OCI-M2 (cell line): ENCODE results near the gene ZBTB46.

ENCODE experiments used
- DNase-seq: peaks from one replicate; lab custom pipeline; 2025; ENCODE audit not compliant: unreplicated experiment; lab: John Stamatoyannopoulos, UW

The ZBTB46 gene

DNA sequence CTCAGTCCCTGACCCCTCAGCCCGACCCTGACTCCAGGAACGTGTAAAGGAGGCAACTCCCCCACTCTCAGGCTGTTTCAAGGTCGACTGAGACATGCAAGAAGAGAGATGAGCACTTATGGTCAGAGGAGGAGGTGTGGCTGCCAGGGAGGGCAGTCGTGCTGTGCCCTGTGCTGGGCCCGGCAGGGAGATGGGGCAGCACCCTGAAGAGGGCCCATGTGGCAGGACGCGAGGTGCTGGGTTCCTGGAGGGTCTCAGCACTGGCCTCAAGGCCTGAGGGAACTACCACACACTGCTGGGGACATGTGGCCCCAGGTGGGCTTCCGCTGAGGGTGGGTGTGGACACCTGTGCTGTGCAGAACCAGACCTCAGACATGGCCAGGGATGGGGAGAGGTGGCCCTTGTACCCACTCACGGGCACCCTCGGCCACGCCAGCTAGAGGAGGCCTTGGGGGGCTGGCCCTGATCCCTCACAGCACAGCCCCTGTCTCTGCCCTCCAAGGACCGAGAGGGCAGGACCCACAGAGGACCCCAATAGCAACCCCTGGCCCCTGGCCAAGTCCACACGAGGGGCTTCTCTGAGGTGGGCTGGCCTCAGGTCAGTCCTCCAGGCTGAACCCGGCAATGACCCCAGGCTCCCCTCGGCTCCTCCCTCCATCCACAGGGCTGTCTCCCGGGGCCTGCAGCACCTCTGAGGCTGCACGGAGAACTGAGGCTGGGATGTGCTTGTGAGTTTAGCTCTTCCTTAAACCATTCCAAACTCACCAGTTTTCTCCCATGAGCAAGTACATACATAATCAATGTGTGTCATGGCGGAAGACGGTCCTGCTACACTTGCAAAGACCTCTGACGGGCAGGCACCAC lies 82.8 kb downstream of the ZBTB46 start:
- DNase-seq, result no peak

DNA sequence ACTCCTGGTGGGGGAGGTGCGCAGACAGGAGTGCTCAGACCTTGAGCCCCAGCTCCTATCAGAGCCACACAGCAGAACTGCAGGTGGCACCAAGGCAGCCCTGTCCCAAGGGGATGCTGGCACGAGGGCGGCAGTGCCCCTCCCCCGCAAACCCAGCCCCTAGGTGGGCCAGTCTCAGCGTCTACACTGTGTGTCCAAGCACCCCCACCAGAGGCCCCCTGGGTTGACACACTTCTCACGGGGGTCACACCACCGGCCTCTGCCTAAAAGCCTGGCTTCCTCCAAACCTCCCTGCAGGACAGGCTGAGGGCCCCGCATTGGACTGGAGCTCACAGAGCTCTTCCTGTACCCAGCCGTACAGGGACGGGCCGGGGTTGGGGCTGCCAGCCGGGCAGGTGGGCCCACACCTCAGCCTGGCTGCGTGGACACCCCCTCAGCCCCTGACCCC lies 83.4 kb downstream of the ZBTB46 start:
- DNase-seq, result no peak

DNA sequence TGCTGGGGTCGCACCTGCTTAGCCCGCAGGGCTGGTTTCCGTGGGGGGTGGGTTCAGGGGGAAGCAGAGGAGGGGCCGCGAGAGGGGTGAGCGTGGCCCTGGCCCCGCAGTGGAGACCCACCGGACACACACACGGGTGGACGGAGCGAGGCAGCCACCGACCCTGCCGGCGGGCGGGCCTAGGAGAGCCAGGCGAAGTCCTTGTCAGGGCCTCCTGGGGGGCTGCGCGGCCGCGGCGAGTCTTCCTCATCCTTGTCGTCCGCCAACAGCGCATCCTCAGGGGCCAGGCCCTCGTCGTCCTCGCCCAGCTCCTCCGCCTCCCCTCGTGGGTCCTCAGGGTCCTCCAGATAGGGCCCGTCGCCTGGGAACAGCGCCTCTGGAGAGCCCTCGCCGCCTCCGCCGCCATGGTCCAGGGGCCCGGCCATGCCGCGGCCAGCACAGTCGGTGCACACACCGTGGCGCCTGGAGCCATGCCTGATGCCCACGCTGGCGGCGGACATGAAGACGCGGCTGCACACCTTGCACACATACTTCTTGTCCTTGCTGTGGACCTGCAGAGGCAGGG lies 84.2 kb downstream of the ZBTB46 start:
- no peak for DNase-seq

DNA sequence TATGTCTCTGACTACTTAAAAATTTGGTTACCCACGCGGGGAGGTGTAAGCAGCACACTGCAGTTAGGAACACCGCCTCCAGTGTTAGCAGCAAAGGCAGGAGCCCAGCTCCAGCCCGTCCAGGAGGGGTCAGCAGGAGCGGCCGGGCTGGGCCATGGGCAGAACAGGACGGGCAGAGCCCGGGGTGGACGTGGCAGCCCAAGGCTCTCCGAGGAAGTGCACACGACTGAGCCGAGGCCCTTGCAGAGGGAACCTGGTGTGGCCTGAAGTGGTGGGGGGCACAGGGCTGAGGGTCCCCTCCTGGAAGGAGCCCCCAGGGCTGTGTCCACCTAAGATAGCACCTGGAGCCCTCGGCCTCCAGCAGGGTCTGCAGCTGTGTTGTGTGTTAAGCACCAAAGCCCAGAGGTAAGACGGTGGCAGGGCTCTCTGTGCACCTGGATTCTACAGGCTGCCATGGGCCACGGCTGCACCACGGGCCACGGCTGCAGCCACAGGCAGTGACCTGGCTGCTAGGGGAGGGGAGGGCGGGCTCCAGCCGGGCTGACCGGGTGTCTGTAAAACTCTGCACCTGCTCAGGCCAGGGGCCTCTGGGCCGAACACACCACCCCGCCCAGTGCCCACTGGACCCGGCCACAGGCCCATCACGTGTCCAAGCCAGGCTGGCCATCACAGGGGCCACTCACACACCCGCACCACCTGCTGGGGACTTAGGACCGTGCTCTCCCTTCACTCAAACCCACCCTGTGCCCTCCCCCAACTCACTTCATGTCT lies 84.9 kb downstream of the ZBTB46 start:
- no peak for DNase-seq

DNA sequence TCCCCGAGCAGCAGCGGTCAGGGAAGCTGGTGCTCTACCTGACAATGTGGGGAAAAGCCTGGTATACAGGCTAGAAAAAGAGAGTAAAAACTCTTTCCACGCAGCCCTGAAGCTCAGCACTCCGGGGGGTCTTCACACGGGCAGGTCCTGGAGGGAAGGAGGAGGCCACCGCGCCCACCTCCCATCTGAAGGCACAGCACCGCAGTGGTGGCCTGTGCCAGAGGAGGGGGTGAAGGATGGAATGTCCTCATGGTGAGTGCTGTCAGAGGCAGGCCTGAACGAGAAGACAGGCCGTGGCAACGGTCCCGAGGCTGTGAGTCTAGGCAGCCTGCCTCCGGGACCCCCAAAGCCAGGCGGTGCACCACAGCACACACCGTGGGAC lies 85.6 kb downstream of the ZBTB46 start:
- no peak for DNase-seq

DNA sequence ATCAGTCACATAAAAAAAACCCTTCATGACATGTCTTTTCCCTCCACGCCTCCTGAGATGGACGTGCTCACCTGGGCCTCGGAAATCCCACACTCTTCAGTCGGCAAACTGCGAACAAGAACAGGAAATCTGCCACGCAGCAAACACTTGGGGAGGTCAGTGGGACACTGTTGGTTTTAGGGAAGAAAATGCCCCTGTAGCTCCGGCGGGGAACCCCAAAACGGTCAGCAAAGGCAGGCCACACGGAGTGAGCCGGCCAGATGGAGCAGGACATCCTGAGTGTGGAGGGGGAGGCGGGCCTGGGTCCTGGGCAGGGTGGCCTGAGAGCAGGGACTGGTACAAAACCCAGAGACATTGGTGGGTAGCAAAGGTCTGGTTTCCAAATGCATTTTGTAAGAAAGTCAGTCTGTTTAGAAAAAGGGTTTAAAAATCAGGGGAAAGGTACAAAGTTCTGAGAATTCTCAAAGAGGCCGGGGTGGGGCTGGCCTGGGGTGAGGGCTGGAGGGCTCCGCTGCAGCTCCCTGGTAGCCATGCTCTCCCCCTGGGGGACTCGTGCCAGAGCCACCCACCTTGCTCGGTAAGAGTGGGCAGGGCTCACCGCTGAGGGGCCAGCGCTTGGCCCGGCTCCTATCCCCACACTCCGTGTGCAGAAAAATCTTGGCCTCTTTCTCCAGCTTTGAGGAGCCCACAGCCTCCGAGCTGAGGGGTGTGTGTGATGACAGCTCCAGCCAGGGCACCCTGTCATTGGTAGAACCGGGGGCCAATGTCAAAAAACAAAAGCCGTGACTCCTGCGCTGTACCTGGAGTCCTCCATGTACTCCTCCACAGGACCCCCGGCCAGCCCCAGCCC lies 86.3 kb downstream of the ZBTB46 start:
- DNase-seq, result no peak

DNA sequence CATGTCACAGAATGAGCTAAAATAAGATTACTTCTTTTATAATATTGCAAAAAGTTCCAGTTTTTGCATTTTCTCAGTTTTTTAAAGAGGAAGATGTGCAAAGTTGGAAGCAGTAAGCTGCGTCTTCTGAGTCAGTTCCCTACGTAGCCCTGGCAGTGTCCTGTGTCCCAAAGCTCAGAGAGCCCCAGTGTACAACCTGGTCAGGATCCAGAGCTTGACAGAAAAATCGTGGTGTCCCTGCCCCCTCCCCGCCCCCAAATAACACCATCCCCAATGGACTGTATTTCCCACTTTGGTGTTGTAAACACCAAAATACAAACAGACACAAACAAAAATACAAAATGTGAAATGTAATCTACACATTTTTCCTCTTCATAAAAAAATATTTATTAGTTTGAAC lies 86.9 kb downstream of the ZBTB46 start:
- no peak for DNase-seq

DNA sequence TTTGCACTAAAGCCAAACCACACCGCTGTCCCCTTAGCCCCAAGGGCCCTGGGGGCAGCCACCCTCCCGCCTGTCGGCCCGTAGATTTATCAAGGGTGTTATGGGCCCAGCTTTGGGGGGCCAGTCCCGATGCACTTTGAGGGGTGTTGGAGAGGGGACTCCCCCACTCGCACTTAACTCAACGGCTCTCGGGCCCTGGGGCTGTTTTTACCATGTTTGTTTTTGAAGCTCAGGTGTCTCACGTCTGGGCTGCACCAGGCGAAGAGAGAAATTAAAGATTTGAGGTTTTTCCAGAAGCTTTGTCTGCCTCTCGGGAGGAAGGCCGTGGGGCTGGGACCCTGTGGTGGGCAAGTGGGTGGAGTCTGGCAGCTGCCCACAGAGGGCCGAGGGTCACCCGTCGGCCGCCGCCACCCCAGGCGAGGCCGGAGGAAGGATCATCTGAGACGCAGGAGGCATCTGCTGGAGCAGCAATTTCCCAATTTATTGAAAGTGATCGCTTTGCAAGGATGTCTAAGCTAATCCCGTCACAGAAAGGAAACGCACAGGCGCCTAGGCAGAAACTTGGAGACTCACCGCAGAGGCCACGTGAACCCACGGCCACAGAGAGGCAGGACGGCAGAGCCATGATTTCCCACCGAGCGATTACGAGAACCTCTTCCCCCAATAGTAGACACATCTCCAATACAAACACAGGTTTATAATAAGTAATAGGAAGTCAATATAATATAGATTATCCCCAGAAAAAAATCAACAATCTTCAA lies 87.7 kb downstream of the ZBTB46 start:
- no peak for DNase-seq

DNA sequence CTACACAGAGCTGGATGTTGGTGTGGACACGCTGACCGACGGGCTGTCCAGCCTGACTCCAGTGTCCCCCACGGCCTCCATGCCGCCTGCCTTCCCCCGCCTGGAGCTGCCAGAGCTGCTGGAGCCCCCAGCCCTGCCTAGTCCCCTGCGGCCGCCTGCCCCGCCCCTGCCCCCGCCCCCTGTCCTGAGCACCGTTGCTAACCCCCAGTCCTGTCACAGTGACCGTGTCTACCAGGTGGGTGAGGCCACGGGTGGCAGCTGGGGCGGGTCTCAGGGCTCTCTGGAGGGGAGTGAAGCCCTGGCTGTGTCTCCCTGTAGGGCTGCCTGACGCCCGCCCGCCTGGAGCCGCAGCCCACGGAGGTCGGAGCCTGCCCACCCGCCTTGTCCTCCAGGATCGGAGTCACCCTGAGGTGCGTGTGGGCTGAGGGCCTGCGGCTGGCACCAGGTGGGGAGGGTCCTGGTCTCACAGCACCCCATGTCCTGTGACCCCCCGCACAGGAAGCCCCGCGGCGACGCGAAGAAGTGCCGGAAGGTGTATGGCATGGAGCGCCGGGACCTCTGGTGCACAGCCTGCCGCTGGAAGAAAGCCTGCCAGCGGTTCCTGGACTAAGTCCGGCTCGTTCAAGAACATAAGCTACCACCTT lies 88.6 kb downstream of the ZBTB46 start:
- DNase-seq, result no peak

DNA sequence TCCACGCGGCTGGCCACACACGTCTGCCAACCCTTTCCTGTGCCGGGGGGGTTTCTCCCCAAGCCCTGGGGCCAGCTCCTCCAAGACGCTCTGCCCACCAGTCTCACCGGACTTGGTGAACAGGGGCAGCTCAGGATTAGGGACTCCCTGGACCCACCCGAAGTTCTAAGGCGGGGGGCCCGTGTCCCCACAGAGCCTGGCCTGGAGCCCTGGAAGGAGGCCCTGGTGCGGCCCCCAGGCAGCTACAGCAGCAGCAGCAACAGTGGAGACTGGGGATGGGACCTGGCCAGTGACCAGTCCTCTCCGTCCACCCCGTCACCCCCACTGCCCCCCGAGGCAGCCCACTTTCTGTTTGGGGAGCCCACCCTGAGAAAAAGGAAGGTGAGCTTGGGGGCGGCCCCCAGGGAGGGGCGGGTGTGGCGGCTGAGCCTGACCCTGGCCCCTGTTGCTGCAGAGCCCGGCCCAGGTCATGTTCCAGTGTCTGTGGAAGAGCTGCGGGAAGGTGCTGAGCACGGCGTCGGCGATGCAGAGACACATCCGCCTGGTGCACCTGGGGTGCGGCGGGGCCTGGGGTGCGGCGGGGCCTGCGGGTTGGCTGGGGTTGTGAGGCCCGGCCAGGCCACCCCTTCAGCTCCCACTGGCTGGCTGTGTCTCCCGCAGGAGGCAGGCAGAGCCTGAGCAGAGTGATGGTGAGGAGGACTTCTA lies 89.2 kb downstream of the ZBTB46 start:
- no peak for DNase-seq

DNA sequence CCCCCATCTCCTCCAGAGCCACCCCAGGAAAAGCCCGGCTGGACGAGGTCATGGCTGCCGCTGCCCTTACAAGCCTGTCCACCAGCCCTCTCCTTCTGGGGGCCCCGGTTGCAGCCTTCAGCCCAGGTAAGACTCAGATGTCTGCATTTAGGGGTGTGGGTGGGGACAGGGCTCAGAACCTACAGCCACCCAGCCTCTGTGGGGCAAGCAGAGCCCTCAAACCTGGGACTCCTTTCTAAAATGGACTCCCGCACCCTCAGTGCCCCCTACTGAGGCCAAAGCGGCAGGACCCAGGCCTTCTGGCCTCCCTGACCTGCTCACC lies 89.7 kb downstream of the ZBTB46 start:
- DNase-seq, result no peak

DNA sequence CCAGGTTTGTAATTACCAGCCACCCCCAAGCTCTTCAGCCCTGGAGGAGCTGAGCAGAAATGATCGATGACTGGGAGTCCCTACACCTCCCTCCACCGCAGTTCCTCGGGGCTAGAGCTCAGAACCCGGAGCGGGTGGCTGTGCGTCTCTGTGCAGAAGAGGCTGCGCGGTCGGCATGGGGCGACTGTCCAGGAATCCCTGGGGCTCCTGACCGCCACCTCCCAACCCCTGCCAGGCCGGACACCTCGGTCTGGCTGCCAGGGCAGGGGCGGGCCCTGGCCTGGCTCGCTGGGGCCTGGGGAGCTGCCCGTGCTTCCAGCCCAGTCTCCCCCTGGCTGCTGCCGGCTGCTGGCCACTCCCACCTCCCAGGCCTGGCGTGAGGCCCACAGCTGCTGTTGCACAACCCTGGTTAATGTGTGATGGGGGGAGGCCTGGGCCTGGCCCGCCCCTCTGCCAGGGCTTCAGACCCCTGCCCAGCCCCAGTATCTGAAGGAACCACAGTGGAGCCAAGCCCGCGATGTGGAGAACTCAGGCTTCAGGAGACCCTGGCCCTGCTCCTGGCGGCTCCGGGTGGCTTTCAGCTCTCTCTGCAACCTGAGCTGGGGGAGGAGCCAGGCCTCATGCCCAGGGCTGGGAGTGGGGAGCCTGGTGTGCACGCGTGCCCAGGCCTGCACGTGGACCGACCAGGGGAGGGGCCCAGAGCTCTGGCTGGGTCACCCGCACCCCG lies 90.3 kb downstream of the ZBTB46 start:
- DNase-seq, result peak; percentile 35

DNA sequence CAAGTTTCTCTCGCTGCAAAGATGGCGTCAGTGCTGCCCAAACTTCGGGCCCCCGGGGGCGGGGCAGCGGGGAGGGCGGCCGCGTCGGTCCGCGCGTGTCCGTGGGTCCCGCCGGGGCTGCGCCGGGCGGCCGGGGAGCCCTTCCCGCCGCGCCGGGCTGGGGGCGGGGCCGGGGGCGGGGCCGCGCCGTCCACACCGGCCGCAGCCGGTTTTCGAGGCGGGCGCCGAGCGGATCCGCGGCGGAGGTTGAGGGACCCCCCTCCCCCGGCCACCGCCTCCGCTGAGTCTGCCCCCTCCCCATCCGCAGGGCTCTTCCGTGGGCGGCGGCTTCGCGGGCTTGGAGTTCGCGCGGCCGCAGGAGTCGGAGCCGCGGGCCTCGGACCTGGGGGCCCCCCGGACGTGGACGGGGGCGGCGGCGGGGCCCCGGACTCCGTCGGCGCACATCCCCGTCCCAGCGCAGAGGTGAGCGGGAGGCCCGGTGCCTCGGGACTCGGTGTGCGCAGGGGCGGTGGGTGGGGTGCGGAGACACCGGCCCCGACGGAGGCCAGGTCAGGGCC lies 90.9 kb downstream of the ZBTB46 start:
- DNase-seq, result no peak

DNA sequence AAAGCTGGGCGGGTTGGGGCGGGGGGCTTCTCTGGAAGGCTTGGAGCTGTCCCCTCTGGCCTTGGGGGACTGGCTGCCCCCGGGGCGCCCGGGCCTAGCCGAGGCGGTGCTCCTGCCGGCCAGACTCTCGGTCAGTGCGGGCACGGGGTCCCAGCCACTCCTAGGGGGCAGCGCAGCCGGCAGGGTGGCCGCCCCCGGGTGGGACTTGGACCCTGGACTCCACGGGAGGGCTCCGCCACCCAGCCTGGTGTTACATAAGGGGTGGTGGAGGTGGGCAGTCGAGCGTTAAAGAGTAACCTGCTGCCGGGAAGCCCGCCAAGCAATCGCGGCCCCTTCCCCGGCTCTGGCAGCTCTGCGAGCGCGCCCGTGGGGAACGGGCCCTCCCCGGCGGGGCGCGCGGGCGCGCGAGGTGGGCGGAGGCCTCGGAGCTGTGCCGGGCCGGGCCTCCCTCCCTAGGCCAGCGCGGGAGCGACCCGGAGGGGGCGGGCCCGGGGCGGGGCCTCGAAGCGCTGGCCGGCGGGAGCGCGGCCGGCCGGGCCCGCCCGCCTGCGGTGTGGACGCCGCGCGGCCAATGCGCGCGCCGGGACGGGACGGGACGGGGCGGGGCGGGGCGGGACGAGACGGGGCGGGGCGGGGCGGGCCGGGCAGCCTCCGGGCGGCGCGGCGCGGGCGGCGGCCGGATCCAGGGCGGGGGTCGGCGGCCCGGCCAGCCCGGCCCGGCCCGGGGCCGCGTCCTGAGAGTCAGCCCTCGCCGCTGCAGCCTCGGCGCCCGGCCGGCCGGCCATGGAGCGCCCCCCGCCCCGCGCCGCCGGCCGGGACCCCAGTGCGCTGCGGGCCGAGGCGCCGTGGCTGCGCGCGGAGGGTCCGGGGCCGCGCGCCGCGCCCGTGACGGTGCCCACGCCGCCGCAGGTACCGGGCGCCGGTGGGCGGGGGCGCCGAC lies 91.7 kb downstream of the ZBTB46 start, which contains the start of gene SLC2A4RG:
Gene SLC2A4RG, plus strand, starts transcription at position 647 of the 940 bp plus-strand sequence. Its CDS starts 137 bp downstream, at position 784.
- DNase-seq, result no peak

DNA sequence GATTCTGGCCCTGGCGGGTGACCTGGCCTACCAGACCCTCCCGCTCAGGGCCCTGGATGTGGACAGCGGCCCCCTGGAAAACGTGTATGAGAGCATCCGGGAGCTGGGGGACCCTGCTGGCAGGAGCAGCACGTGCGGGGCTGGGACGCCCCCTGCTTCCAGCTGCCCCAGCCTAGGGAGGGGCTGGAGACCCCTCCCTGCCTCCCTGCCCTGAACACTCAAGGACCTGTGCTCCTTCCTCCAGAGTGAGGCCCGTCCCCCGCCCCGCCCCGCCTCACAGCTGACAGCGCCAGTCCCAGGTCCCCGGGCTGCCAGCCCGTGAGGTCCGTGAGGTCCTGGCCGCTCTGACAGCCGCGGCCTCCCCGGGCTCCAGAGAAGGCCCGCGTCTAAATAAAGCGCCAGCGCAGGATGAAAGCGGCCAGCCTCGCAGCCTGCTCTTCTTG lies 92.4 kb downstream of the ZBTB46 start:
- no peak for DNase-seq

DNA sequence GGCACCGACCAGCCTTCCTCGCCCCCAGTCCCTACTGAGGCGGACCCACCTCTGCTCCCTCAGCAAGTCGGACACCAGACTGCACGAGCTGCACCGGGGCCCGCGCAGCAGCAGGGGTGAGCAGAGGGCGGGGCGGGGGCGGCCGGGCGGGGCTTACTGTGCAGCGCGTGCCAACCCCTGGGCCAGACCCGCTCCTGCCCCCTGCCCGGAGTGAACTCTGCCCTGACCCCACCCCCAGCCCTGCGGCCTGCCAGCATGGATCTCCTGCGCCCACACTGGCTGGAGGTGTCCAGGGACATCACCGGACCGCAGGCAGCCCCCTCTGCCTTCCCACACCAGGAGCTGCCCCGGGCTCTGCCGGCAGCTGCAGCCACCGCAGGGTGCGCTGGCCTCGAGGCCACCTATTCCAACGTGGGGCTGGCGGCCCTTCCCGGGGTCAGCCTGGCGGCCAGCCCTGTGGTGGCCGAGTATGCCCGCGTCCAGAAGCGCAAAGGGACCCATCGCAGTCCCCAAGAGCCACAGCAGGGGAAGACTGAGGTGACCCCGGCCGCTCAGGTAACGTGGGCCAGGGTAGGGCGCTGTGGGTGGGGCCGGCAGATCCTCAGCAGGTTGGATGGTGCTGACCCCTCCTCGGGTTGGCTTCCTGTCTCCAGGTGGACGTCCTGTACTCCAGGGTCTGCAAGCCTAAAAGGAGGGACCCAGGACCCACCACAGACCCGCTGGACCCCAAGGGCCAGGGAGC lies 92.9 kb downstream of the ZBTB46 start:
- DNase-seq, result no peak

DNA sequence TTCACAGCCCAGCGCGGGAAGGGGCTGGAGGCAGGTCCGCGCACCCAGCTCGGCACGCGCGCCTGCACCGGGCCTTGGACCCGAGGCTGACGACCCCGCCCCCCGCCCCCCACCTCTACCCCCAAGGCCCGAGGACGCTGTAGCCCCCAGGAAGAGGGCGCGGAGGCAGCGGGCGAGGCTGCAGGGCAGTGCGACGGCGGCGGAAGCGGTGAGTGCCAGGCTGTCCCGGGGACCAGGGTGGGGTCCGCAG lies 93.4 kb downstream of the ZBTB46 start:
- no peak for DNase-seq
